Panc1 (cell line): Measurements from ENCODE around the gene DDI2. TPM values are rescaled to one million over a fixed set of nuclear protein-coding genes. Genes with fewer than 3 reads are reported as not detected.

Source experiments
- ATAC-seq: fragments of 200-7000 bp; cut with Tn5 transposase; 2 replicates; pipeline ENCODE4 v1.9.1; 2020; ENCODE audit warnings: mild to moderate bottlenecking, moderate library complexity
- BruUV-seq: library from RNA; stranded (reverse); fragments of 400-500 nt; replicated peaks from 2 replicates; lab custom pipeline; 2021; lab: Mats Ljungman, UMichigan
- CTCF ChIA-PET: fragments of 300-600 bp; sonication (Branson Sonifier 250); formaldehyde crosslinking; loops from one replicate; lab custom pipeline; 2022; ENCODE audit warnings: antibody characterized with exemption; lab: Charles Lee
- POLR2A ChIA-PET: fragments of 300-600 bp; sonication (Branson Sonifier 250); formaldehyde crosslinking; loops from one replicate; lab custom pipeline; 2022; ENCODE audit warnings: antibody characterized with exemption; lab: Charles Lee
- DNase-seq: peaks from one replicate; pipeline ENCODE4 v3.0.0-alpha.2; 2010; ENCODE audit warnings: low read depth, low spot score
- H3K27ac ChIP-seq: 2 replicates; pipeline ENCODE4 v1.5.1; 2011; ENCODE audit warnings: mild to moderate bottlenecking, low read length, inconsistent platforms
- H3K27me3 ChIP-seq: fragments of 200-500 bp; sonication (Bioruptor generic); 2 replicates; pipeline ENCODE4 v1.6.0; 2014; ENCODE audit warnings: low read length, inconsistent platforms; ENCODE audit not compliant: control insufficient read depth, insufficient read depth
- H3K36me3 ChIP-seq: fragments of 200-500 bp; sonication (Bioruptor generic); 2 replicates; pipeline ENCODE4 v1.5.1; 2014; ENCODE audit warnings: inconsistent platforms, mild to moderate bottlenecking, low read length, moderate library complexity; ENCODE audit not compliant: control insufficient read depth, insufficient read depth
- H3K4me1 ChIP-seq: 2 replicates; pipeline ENCODE4 v1.5.1; 2011; ENCODE audit warnings: inconsistent platforms, mild to moderate bottlenecking, low read length, moderate library complexity; ENCODE audit not compliant: control insufficient read depth, insufficient read depth
- H3K4me3 ChIP-seq, 2 experiments: 2 replicates each; pipeline ENCODE4 v1.5.1; 2011 to 2012; ENCODE audit warnings: low read depth in 2 of 2, low read length in 2 of 2, mild to moderate bottlenecking in 2 of 2, inconsistent platforms in 1 of 2, moderate library complexity in 1 of 2
- H3K9me3 ChIP-seq: fragments of 200-500 bp; sonication (Bioruptor generic); 2 replicates; pipeline ENCODE4 v1.5.1; 2014; ENCODE audit warnings: low read depth, mild to moderate bottlenecking, inconsistent platforms, low read length, moderate library complexity; ENCODE audit not compliant: control insufficient read depth, insufficient read depth
- POLR2AphosphoS5 ChIP-seq: IDR thresholded peaks from 2 replicates; pipeline ENCODE4 v1.6.1; 2012; ENCODE audit warnings: mild to moderate bottlenecking, low read depth, low read length, moderate library complexity
- SIN3A ChIP-seq: IDR thresholded peaks from 2 replicates; pipeline ENCODE4 v1.6.1; 2012; ENCODE audit warnings: low read depth, mild to moderate bottlenecking, low read length, moderate library complexity, borderline replicate concordance; ENCODE audit not compliant: insufficient read depth
- TCF7L2 ChIP-seq: IDR thresholded peaks from 2 replicates; pipeline ENCODE4 v1.6.1; 2011; ENCODE audit warnings: mild to moderate bottlenecking, low read depth, low read length, inconsistent platforms
- in situ Hi-C: cut with HindIII; loops from 2 replicates; pipeline ENCODE4 v1.10.0; 2016; ENCODE audit warnings: low sequenced_read_pairs, low pct_unique_long_range_greater_than_20kb
- intact Hi-C: fragments of 100-400 bp; cut with micrococcal nuclease; formaldehyde crosslinking; loops from one replicate; pipeline ENCODE4 v1.10.0; 2022; ENCODE audit not compliant: unreplicated experiment
- total RNA-seq: library from RNA; stranded (reverse); gene quantifications from one replicate; pipeline ENCODE4 v1.2.1, GENCODE V29; 2021; ENCODE audit not compliant: unreplicated experiment
- TF ChIP-seq, protein P1 (sequence below): fragments of 450-650 bp; IDR thresholded peaks from 2 replicates; pipeline ENCODE4 v1.5.1; 2017; ENCODE audit warnings: mild to moderate bottlenecking
- TF ChIP-seq, protein P2 (sequence below), 2 experiments: IDR thresholded peaks; 2 replicates each; pipeline ENCODE4 v1.6.1; 2011 to 2012; ENCODE audit warnings: low read depth in 2 of 2, control low read depth in 1 of 2, low read length in 1 of 2, mild to moderate bottlenecking in 1 of 2, moderate library complexity in 1 of 2; ENCODE audit not compliant: insufficient read depth in 1 of 2

Gene DDI2
- total RNA-seq, 1 experiment from 2014 or later, result 27.7 TPM

DNA sequence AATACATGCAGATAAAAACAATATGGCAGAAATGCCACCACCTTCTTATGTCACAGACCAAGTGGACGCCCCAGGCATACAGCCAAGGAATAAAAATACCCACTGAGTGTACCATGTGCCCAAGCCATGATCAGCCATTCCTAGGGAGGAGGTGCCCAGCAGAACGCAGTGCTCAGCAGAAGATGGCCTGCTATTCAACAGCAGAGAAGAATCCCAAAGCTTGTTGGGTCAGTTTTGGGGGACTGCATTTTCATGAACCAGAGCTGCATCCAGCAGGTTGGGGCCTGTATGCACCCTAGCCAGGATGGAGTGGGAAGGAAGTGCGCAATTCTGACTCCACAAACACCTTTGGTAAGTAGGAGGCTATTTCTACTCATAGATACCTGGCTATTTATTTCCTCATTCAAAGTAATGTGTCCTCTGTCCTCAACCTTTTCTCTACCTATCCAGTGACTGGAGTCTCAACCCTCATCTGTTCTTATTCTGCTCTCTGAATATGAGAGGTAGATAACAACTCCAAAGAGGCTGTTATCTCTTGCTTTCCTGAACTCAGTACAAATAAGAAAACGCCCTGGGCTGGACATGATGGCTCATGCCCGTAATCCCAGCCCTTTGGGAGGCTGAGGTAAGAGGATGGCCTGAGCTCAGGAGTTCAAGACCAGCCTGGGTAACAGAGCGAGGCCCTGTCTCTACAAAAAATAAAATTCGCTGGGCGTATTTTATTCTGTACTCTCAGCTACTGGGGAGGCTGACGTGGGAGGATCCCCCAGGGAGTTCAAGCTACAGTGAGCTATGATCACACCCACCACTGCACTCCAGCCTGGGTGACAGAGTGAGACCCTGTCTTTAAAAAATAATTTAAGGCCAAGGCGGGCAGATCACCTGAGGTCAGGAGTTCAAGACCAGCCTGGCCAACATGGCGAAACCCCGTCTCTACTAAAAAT is 64.4 kb downstream of the DDI2 start:
- Histone ChIP-seq H3K4me1 (peaks cover 9% of the 10 kb centered on the region; the same call in 1 of the 2 replicates), H3K4me3 (no peak overlapping the region)
- CTCF ChIA-PET, result no interaction called here

GRCh38 chr1:15682936-15683341 is 65.7 kb downstream of the DDI2 start:
- no peak for DNase-seq
- no peaks in the 10 kb centered on the region for H3K27me3 ChIP-seq
- POLR2A ChIA-PET, result interaction anchor here (0.6 kb wide), 1 partner anchor 10 kb away, joined by 3 read pairs; no protein-coding TSS in a partner anchor
- TF ChIP-seq POLR2AphosphoS5 (no peak), TCF7L2 (no peak), SIN3A (no peak)
- TF ChIP-seq, protein P1, sequence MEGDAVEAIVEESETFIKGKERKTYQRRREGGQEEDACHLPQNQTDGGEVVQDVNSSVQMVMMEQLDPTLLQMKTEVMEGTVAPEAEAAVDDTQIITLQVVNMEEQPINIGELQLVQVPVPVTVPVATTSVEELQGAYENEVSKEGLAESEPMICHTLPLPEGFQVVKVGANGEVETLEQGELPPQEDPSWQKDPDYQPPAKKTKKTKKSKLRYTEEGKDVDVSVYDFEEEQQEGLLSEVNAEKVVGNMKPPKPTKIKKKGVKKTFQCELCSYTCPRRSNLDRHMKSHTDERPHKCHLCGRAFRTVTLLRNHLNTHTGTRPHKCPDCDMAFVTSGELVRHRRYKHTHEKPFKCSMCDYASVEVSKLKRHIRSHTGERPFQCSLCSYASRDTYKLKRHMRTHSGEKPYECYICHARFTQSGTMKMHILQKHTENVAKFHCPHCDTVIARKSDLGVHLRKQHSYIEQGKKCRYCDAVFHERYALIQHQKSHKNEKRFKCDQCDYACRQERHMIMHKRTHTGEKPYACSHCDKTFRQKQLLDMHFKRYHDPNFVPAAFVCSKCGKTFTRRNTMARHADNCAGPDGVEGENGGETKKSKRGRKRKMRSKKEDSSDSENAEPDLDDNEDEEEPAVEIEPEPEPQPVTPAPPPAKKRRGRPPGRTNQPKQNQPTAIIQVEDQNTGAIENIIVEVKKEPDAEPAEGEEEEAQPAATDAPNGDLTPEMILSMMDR, result no peak
- TF ChIP-seq, protein P2, sequence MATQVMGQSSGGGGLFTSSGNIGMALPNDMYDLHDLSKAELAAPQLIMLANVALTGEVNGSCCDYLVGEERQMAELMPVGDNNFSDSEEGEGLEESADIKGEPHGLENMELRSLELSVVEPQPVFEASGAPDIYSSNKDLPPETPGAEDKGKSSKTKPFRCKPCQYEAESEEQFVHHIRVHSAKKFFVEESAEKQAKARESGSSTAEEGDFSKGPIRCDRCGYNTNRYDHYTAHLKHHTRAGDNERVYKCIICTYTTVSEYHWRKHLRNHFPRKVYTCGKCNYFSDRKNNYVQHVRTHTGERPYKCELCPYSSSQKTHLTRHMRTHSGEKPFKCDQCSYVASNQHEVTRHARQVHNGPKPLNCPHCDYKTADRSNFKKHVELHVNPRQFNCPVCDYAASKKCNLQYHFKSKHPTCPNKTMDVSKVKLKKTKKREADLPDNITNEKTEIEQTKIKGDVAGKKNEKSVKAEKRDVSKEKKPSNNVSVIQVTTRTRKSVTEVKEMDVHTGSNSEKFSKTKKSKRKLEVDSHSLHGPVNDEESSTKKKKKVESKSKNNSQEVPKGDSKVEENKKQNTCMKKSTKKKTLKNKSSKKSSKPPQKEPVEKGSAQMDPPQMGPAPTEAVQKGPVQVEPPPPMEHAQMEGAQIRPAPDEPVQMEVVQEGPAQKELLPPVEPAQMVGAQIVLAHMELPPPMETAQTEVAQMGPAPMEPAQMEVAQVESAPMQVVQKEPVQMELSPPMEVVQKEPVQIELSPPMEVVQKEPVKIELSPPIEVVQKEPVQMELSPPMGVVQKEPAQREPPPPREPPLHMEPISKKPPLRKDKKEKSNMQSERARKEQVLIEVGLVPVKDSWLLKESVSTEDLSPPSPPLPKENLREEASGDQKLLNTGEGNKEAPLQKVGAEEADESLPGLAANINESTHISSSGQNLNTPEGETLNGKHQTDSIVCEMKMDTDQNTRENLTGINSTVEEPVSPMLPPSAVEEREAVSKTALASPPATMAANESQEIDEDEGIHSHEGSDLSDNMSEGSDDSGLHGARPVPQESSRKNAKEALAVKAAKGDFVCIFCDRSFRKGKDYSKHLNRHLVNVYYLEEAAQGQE (IDR thresholded peaks at IDR 0.05; ENCODE audit: insufficient read depth in 1 of 2, low read depth in 2 of 2, low read length in 1 of 2), result no peak
- no TSS peak for BruUV-seq
- in situ Hi-C loops (no loop called here), intact Hi-C loops (no loop called here)
- H3K36me3 ChIP-seq, result no peaks in the 10 kb centered on the region
- peaks cover 9% of the 10 kb centered on the region; the same call in 1 of the 2 replicates for H3K4me1 ChIP-seq
- no peaks in the 10 kb centered on the region for H3K9me3 ChIP-seq
- CTCF ChIA-PET, result no interaction called here
- H3K4me3 ChIP-seq, result no peak overlapping the region
- no peak overlapping the region for H3K27ac ChIP-seq
- ATAC-seq, result no peak

More for the DNA sequence above, 64.4 kb downstream of the DDI2 start:
- POLR2A ChIA-PET, result interaction anchor here (0.7 kb wide), 1 partner anchor 96 kb away, joined by 4 read pairs; no protein-coding TSS in a partner anchor
- Histone ChIP-seq H3K27ac (no peak overlapping the region), H3K9me3 (no peaks in the 10 kb centered on the region), H3K27me3 (no peaks in the 10 kb centered on the region), H3K36me3 (no peaks in the 10 kb centered on the region)
- ATAC-seq, result no peak
- intact Hi-C loops, result no loop called here
- in situ Hi-C loops, result no loop called here
- TF ChIP-seq SIN3A (no peak), POLR2AphosphoS5 (no peak), TCF7L2 (no peak)
- TF ChIP-seq, protein P2 (IDR thresholded peaks at IDR 0.05; ENCODE audit: insufficient read depth in 1 of 2, low read depth in 2 of 2, low read length in 1 of 2), result no peak
- no TSS peak for BruUV-seq
- no peak for DNase-seq
